ENCODE results near the gene LEMD2. TPM values are rescaled to one million over a fixed set of nuclear protein-coding genes. Genes with fewer than 3 reads are reported as not detected.

LEMD2 gene
- total RNA-seq, 1 experiment from 2014 or later: 43.9 TPM

GRCh38 chr6:33794910-33795623 is 6.1 kb upstream of the LEMD2 start:
- no TSS peak for BruUV-seq (replicated peaks)
- H3K27me3 ChIP-seq (ENCODE audit: insufficient read depth, low read length): peaks cover 8% of the 10 kb centered on the region; the same call in 1 of the 2 replicates

More at GRCh38 chr6:33794910-33795623, 6.1 kb upstream of the LEMD2 start:
- H3K27ac ChIP-seq (ENCODE audit: low read depth, low read length): no peak overlapping the region
- H3K4me2 ChIP-seq (ENCODE audit: low read length): no peak overlapping the region
- H3K9me3 ChIP-seq (ENCODE audit: control insufficient read depth in 1 of 2, insufficient read depth in 1 of 2, low read depth in 1 of 2, low read length in 2 of 2): no peaks in the 10 kb centered on the region
- no peaks in the 10 kb centered on the region for H3K36me3 ChIP-seq (ENCODE audit: control insufficient read depth in 1 of 2, insufficient read depth in 2 of 2, low read length in 2 of 2)
- no peak overlapping the region for H3K9ac ChIP-seq (ENCODE audit: low read length)
- ChIA-PET POLR2A (no interaction called here), RAD21 (ENCODE audit: low non-redundant PET in 1 of 2, low total read pairs in 2 of 2, uncharacterized antibody in 2 of 2, unreplicated experiment in 2 of 2) (no interaction called here), CTCF (no interaction called here)
- ATAC-seq: peak; percentile 77
- H3K4me3 ChIP-seq (replicated peaks in 1 of 2; ENCODE audit: low read depth in 1 of 2, low read length in 2 of 2): no peak overlapping the region
- intact Hi-C loops (cut with micrococcal nuclease): no loop called here
- DNase-seq (ENCODE audit: low read depth, low spot score): no peak
- TF ChIP-seq REST (IDR thresholded peaks at IDR 0.05; ENCODE audit: low read depth): no peak
- TF ChIP-seq RAD21 (IDR thresholded peaks at IDR 0.05; ENCODE audit: low read depth): no peak
- TF ChIP-seq JUND (IDR thresholded peaks at IDR 0.05): no peak
- TF ChIP-seq TCF7L2 (IDR thresholded peaks at IDR 0.05; ENCODE audit: borderline replicate concordance, extremely low read depth, insufficient read depth, insufficient read length): no peak
- TF ChIP-seq CBX3 (IDR thresholded peaks at IDR 0.05; ENCODE audit: low read depth): no peak
- no peak for TF ChIP-seq MAX (IDR thresholded peaks at IDR 0.05)
- TF ChIP-seq ZBTB33 (IDR thresholded peaks at IDR 0.05; ENCODE audit: extremely low read depth, insufficient replicate concordance, low read length): no peak
- TF ChIP-seq EZH2phosphoT487 (IDR thresholded peaks at IDR 0.05; ENCODE audit: borderline replicate concordance): no peak
- TF ChIP-seq SP1 (IDR thresholded peaks at IDR 0.05; ENCODE audit: low read depth): no peak
- H3K4me1 ChIP-seq (ENCODE audit: control insufficient read depth in 1 of 2, insufficient read depth in 2 of 2, low read length in 2 of 2): peaks cover 0 to 3% of the 10 kb centered on the region in 2 experiments; a peak in 2 of 4 replicates
- no peaks in the 10 kb centered on the region for H4K20me1 ChIP-seq (ENCODE audit: insufficient read depth)
- no peaks in the 10 kb centered on the region for H3K9me2 ChIP-seq (ENCODE audit: insufficient read depth)
- no peak overlapping the region for H2AFZ ChIP-seq (ENCODE audit: low read depth, low read length, poor library complexity, severe bottlenecking)
- no peaks in the 10 kb centered on the region for H3K79me2 ChIP-seq (ENCODE audit: insufficient read depth, low read length)
